A673 (cell line): ENCODE results near the gene FIBCD1. TPM values are rescaled to one million over a fixed set of nuclear protein-coding genes. Genes with fewer than 3 reads are reported as not detected.

Experiments
- BruUV-seq: library from RNA; stranded (reverse); fragments of 400-500 nt; replicated peaks from 2 replicates; lab custom pipeline; 2021; lab: Mats Ljungman, UMichigan
- CTCF ChIA-PET: fragments of 300-600 bp; sonication (Branson Sonifier 250); formaldehyde crosslinking; loops from one replicate; lab custom pipeline; 2022; ENCODE audit warnings: antibody characterized with exemption; lab: Charles Lee
- POLR2A ChIA-PET: fragments of 300-600 bp; sonication (Branson Sonifier 250); formaldehyde crosslinking; loops from one replicate; lab custom pipeline; 2022; ENCODE audit warnings: antibody characterized with exemption; ENCODE audit not compliant: low non-redundant PET; lab: Charles Lee
- DNase-seq: peaks from one replicate; pipeline ENCODE4 v3.0.0-alpha.2; 2015; ENCODE audit warnings: low spot score
- H3K27ac ChIP-seq: fragments of 200-600 bp; sonication (generic); 2 replicates; pipeline ENCODE4 v1.5.1; 2016; ENCODE audit warnings: mixed run types, low read depth, mild to moderate bottlenecking, mixed read lengths, antibody characterized with exemption, low read length; ENCODE audit not compliant: poor library complexity, severe bottlenecking
- H3K27me3 ChIP-seq: fragments of 200-600 bp; sonication (generic); replicated peaks from 2 replicates; pipeline ENCODE4 v1.6.1; 2017; ENCODE audit warnings: mixed run types, low read depth, mild to moderate bottlenecking, mixed read lengths, antibody characterized with exemption, low read length; ENCODE audit not compliant: insufficient read depth, poor library complexity
- H3K36me3 ChIP-seq: fragments of 200-600 bp; sonication (generic); 2 replicates; pipeline ENCODE4 v1.6.1; 2016; ENCODE audit warnings: mixed run types, mild to moderate bottlenecking, mixed read lengths, antibody characterized with exemption, low read length; ENCODE audit not compliant: insufficient read depth, poor library complexity, severe bottlenecking
- H3K4me1 ChIP-seq: fragments of 200-600 bp; sonication (generic); 2 replicates; pipeline ENCODE4 v1.6.1; 2017; ENCODE audit warnings: mixed run types, mild to moderate bottlenecking, mixed read lengths, antibody characterized with exemption, low read length; ENCODE audit not compliant: insufficient read depth, poor library complexity, severe bottlenecking
- H3K4me3 ChIP-seq: fragments of 200-600 bp; sonication (generic); 2 replicates; pipeline ENCODE4 v1.5.1; 2016; ENCODE audit warnings: low read depth, mixed run types, mild to moderate bottlenecking, mixed read lengths, low read length; ENCODE audit not compliant: poor library complexity, severe bottlenecking
- H3K9me3 ChIP-seq: fragments of 200-600 bp; sonication (generic); 2 replicates; pipeline ENCODE4 v1.6.1; 2016; ENCODE audit warnings: mixed run types, low read depth, mild to moderate bottlenecking, mixed read lengths, antibody characterized with exemption, low read length; ENCODE audit not compliant: poor library complexity, severe bottlenecking
- EZH2 ChIP-seq: fragments of 200-600 bp; sonication (generic); IDR thresholded peaks from 2 replicates; pipeline ENCODE4 v1.6.1; 2017; ENCODE audit warnings: borderline replicate concordance, low read depth, mild to moderate bottlenecking, mixed read lengths, antibody characterized with exemption, low read length; ENCODE audit not compliant: poor library complexity, severe bottlenecking
- intact Hi-C: fragments of 100-400 bp; cut with micrococcal nuclease; formaldehyde crosslinking; loops from one replicate; pipeline ENCODE4 v1.10.0; 2022; ENCODE audit not compliant: unreplicated experiment
- total RNA-seq: library from RNA; stranded (reverse); gene quantifications from 2 replicates; pipeline ENCODE4 v1.2.3, GENCODE V29; 2021
- TF ChIP-seq, protein P1 (sequence below): fragments of 300-800, 200-600 bp; sonication (generic); conservative IDR thresholded peaks from 2 replicates; pipeline ENCODE4 v1.5.1; 2017; ENCODE audit warnings: low read depth, mild to moderate bottlenecking, antibody characterized with exemption, low read length, moderate library complexity, mixed read lengths

FIBCD1 gene
- total RNA-seq, 1 experiment from 2014 or later = 0.19 TPM

DNA sequence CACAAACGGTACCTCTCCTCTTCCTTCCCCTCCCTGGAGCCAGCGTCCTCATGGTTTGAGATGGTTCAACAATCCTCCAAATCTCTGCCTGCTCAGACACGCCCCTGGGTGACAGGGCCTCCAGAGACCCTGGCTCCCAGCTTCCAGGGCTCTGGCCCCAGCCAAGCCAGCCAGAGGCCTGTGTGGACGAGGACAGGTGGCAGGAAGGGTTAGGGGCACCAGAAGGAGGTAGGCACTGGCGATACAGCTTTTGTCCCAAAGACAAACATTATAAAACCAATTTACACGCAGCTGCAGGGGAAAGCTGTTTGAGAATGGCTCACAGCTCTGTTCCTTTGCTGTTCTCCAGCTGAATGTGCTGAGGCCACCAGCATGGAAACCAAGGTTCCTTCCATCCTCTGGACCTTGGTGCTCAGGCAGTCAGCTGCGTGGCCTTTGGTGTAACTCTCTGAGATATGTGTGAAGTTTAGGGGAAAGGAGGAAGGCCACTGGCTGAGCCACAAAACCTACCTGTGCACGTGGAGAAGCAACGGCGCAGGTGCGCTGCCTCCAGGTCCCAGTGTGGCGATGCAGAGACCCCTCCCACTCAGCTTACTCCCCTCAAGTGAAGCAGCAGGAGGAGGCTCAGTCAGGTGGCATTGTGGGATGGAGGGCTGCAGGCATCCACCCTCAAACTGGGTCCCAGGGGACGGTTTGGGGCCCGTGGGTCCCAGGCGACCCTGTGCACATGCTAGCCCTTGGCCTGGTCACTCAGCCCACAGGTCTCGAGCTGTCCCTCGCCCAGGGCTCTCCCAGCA is 38.1 kb downstream of the FIBCD1 start:
- BruUV-seq = no TSS peak
- H3K27ac ChIP-seq = no peak overlapping the region
- intact Hi-C loops = no loop called here
- H3K36me3 ChIP-seq = no peaks in the 10 kb centered on the region
- ChIA-PET POLR2A (no interaction called here), CTCF (no interaction called here)
- no peaks in the 10 kb centered on the region for H3K4me1 ChIP-seq
- H3K9me3 ChIP-seq = no peaks in the 10 kb centered on the region
- no peaks in the 10 kb centered on the region for H3K27me3 ChIP-seq
- H3K4me3 ChIP-seq = no peak overlapping the region
- DNase-seq = no peak
- TF ChIP-seq EZH2 = no peak
- TF ChIP-seq, protein P1, sequence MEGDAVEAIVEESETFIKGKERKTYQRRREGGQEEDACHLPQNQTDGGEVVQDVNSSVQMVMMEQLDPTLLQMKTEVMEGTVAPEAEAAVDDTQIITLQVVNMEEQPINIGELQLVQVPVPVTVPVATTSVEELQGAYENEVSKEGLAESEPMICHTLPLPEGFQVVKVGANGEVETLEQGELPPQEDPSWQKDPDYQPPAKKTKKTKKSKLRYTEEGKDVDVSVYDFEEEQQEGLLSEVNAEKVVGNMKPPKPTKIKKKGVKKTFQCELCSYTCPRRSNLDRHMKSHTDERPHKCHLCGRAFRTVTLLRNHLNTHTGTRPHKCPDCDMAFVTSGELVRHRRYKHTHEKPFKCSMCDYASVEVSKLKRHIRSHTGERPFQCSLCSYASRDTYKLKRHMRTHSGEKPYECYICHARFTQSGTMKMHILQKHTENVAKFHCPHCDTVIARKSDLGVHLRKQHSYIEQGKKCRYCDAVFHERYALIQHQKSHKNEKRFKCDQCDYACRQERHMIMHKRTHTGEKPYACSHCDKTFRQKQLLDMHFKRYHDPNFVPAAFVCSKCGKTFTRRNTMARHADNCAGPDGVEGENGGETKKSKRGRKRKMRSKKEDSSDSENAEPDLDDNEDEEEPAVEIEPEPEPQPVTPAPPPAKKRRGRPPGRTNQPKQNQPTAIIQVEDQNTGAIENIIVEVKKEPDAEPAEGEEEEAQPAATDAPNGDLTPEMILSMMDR = no peak

- TF ChIP-seq, protein P1 = no peak
- no peak for TF ChIP-seq EZH2
- no peaks in the 10 kb centered on the region for H3K9me3 ChIP-seq
- no peaks in the 10 kb centered on the region for H3K4me1 ChIP-seq
- H3K36me3 ChIP-seq = no peaks in the 10 kb centered on the region
- BruUV-seq = no TSS peak
- CTCF ChIA-PET = no interaction called here
- H3K27me3 ChIP-seq = no peaks in the 10 kb centered on the region
- H3K4me3 ChIP-seq = no peak overlapping the region
- POLR2A ChIA-PET = no interaction called here
- no peak for DNase-seq
- intact Hi-C loops = no loop called here
- no peak overlapping the region for H3K27ac ChIP-seq
Observed at GRCh38 chr9:130899051-130899748, 39.8 kb downstream of the FIBCD1 start.

GRCh38 chr9:130898552-130898852 is 40.5 kb downstream of the FIBCD1 start:
- H3K27me3 ChIP-seq = no peaks in the 10 kb centered on the region
- H3K36me3 ChIP-seq = no peaks in the 10 kb centered on the region
- no peak for TF ChIP-seq EZH2
- TF ChIP-seq, protein P1 = no peak
- H3K9me3 ChIP-seq = no peaks in the 10 kb centered on the region
- ChIA-PET CTCF (no interaction called here), POLR2A (no interaction called here)
- no peak overlapping the region for H3K4me3 ChIP-seq
- H3K27ac ChIP-seq = no peak overlapping the region
- DNase-seq = no peak
- intact Hi-C loops = no loop called here
- no TSS peak for BruUV-seq
- no peaks in the 10 kb centered on the region for H3K4me1 ChIP-seq
